A549 (cell line): Measurements from ENCODE around the gene HIC1.

Experiments
- ESRRA ChIP-seq: fragments of 150-350 bp; IDR thresholded peaks from 2 replicates; pipeline ENCODE4 v1.6.1; 2014; ENCODE audit warnings: mild to moderate bottlenecking, low read length, borderline replicate concordance
- JUNB ChIP-seq: fragments of >200 bp; sonication (Bioruptor Twin); formaldehyde crosslinking; IDR thresholded peaks from 2 replicates; pipeline ENCODE4 v1.6.1; 2016
- KDM1A ChIP-seq: fragments of 200-600 bp; sonication (generic); IDR thresholded peaks from 2 replicates; pipeline ENCODE4 v1.6.1; 2016; ENCODE audit warnings: low read depth, mild to moderate bottlenecking
- NR3C1 ChIP-seq: fragments of >200 bp; sonication (Bioruptor Twin); formaldehyde crosslinking; IDR thresholded peaks from 3 replicates; pipeline ENCODE4 v1.6.1; 2017
- RAD21 ChIP-seq, 2 experiments: fragments of >200 bp in 1 of 2; sonication (Bioruptor Twin) in 1 of 2; formaldehyde crosslinking in 1 of 2; IDR thresholded peaks in 1 of 2; conservative IDR thresholded peaks in 1 of 2; 2 replicates in 1 of 2; 3 replicates in 1 of 2; pipeline ENCODE4 v1.6.1; 2012 to 2018; ENCODE audit warnings: inconsistent platforms in 1 of 2
- SMC3 ChIP-seq: fragments of >200 bp; sonication (Bioruptor Twin); formaldehyde crosslinking; IDR thresholded peaks from 3 replicates; pipeline ENCODE4 v1.6.1; 2018; ENCODE audit warnings: inconsistent platforms
- ZFP36 ChIP-seq: fragments of 450-650 bp; IDR thresholded peaks from 2 replicates; pipeline ENCODE4 v1.6.1; 2014; ENCODE audit warnings: borderline replicate concordance; ENCODE audit not compliant: partially characterized antibody
- TF ChIP-seq, protein P1 (sequence below): fragments of >200 bp; sonication (Bioruptor Twin); formaldehyde crosslinking; IDR thresholded peaks from 3 replicates; pipeline ENCODE4 v1.5.1; 2016
- TF ChIP-seq, protein P2 (sequence below): fragments of >200 bp; sonication (Bioruptor Twin); formaldehyde crosslinking; IDR thresholded peaks from 3 replicates; pipeline ENCODE4 v1.6.1; 2016
- TF ChIP-seq, protein P3 (sequence below): fragments of 200-600 bp; sonication (generic); IDR thresholded peaks from 2 replicates; pipeline ENCODE4 v1.6.1; 2016; ENCODE audit warnings: antibody characterized with exemption, mild to moderate bottlenecking, moderate library complexity
- TF ChIP-seq, protein P4 (sequence below): IDR thresholded peaks from 2 replicates; pipeline ENCODE4 v1.6.1; 2012
- TF ChIP-seq, protein P5 (sequence below): IDR thresholded peaks from 2 replicates; pipeline ENCODE4 v1.6.1; 2012; ENCODE audit warnings: low read depth, borderline replicate concordance

DNA sequence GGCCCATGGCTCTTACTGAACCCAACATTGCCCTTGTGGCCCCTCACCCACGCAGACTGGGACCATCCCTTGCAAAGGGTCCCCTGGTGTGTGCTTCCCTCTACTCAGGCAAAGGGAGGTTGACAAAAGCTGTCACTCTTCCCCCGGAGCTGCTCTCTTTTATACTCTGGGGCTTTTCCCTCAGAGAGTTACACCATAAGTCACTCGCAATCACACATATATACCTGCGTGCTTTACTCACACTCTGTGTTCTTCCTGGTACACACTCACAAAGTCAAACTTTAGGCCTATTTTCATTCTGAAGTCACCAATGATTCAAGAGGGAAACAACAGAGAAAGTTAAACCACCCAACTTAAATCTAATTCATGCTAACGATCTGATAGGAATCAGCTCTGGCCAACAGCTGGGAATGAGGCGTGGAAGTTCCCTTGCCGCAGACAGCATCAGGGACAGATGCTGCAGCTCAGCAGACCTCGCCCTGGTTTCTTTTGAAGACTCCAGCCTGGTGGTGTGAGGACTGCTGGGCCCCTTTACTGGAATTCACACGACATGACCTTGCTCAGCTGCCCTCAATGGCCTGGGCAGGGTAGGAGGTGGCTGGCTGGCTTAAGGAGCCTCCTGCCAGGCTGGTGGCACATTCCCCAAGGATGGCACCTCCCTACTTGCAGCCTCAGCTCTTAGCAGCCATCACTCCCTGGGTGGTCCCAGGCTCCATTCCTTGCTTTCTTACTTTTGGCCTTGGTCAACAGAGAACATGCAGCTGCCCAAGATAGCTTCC is 27.3 kb downstream of the HIC1 start:
- TF ChIP-seq SMC3: no peak
- TF ChIP-seq, protein P1, sequence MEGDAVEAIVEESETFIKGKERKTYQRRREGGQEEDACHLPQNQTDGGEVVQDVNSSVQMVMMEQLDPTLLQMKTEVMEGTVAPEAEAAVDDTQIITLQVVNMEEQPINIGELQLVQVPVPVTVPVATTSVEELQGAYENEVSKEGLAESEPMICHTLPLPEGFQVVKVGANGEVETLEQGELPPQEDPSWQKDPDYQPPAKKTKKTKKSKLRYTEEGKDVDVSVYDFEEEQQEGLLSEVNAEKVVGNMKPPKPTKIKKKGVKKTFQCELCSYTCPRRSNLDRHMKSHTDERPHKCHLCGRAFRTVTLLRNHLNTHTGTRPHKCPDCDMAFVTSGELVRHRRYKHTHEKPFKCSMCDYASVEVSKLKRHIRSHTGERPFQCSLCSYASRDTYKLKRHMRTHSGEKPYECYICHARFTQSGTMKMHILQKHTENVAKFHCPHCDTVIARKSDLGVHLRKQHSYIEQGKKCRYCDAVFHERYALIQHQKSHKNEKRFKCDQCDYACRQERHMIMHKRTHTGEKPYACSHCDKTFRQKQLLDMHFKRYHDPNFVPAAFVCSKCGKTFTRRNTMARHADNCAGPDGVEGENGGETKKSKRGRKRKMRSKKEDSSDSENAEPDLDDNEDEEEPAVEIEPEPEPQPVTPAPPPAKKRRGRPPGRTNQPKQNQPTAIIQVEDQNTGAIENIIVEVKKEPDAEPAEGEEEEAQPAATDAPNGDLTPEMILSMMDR: no peak
- TF ChIP-seq, protein P2, sequence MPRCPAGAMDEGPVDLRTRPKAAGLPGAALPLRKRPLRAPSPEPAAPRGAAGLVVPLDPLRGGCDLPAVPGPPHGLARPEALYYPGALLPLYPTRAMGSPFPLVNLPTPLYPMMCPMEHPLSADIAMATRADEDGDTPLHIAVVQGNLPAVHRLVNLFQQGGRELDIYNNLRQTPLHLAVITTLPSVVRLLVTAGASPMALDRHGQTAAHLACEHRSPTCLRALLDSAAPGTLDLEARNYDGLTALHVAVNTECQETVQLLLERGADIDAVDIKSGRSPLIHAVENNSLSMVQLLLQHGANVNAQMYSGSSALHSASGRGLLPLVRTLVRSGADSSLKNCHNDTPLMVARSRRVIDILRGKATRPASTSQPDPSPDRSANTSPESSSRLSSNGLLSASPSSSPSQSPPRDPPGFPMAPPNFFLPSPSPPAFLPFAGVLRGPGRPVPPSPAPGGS: no peak
- no peak for TF ChIP-seq RAD21 (conservative IDR thresholded peaks at IDR 0.05 in 1 of 2, IDR thresholded peaks at IDR 0.05 in 1 of 2)
- TF ChIP-seq, protein P3, sequence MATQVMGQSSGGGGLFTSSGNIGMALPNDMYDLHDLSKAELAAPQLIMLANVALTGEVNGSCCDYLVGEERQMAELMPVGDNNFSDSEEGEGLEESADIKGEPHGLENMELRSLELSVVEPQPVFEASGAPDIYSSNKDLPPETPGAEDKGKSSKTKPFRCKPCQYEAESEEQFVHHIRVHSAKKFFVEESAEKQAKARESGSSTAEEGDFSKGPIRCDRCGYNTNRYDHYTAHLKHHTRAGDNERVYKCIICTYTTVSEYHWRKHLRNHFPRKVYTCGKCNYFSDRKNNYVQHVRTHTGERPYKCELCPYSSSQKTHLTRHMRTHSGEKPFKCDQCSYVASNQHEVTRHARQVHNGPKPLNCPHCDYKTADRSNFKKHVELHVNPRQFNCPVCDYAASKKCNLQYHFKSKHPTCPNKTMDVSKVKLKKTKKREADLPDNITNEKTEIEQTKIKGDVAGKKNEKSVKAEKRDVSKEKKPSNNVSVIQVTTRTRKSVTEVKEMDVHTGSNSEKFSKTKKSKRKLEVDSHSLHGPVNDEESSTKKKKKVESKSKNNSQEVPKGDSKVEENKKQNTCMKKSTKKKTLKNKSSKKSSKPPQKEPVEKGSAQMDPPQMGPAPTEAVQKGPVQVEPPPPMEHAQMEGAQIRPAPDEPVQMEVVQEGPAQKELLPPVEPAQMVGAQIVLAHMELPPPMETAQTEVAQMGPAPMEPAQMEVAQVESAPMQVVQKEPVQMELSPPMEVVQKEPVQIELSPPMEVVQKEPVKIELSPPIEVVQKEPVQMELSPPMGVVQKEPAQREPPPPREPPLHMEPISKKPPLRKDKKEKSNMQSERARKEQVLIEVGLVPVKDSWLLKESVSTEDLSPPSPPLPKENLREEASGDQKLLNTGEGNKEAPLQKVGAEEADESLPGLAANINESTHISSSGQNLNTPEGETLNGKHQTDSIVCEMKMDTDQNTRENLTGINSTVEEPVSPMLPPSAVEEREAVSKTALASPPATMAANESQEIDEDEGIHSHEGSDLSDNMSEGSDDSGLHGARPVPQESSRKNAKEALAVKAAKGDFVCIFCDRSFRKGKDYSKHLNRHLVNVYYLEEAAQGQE: no peak
- TF ChIP-seq ESRRA: no peak
- TF ChIP-seq JUNB: no peak
- TF ChIP-seq, protein P4, sequence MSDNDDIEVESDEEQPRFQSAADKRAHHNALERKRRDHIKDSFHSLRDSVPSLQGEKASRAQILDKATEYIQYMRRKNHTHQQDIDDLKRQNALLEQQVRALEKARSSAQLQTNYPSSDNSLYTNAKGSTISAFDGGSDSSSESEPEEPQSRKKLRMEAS: no peak
- TF ChIP-seq, protein P5, sequence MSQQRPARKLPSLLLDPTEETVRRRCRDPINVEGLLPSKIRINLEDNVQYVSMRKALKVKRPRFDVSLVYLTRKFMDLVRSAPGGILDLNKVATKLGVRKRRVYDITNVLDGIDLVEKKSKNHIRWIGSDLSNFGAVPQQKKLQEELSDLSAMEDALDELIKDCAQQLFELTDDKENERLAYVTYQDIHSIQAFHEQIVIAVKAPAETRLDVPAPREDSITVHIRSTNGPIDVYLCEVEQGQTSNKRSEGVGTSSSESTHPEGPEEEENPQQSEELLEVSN: no peak
- TF ChIP-seq KDM1A: no peak
- no peak for TF ChIP-seq ZFP36
- TF ChIP-seq NR3C1: no peak
